Kasumi-1 (cell line): Measurements from ENCODE around the gene TTR.
A peak's percentile ranks its signal among the peaks of the same experiment; 100 is the strongest.

Experiments used
- DNase-seq, 2 experiments: peaks; one replicate each; lab custom pipeline; 2025; lab: John Stamatoyannopoulos, UW

Gene TTR

GRCh38 chr18:31579375-31579774 is 12.3 kb upstream of the TTR start:
- DNase-seq, result no peak

- peak; percentile 65 to 70 for DNase-seq
These were observed 10.0 kb upstream of the TTR start for GRCh38 chr18:31581498-31582197.

- DNase-seq, result no peak
These were observed 8.4 kb upstream of the TTR start for GRCh38 chr18:31583185-31583854.

GRCh38 chr18:31585991-31586390 is 5.7 kb upstream of the TTR start:
- no peak for DNase-seq

GRCh38 chr18:31586616-31587015 is 5.1 kb upstream of the TTR start:
- no peak for DNase-seq

- no peak for DNase-seq
These were observed 4.1 kb upstream of the TTR start for GRCh38 chr18:31587529-31587928.

GRCh38 chr18:31590570-31590969 is 1.1 kb upstream of the TTR start:
- DNase-seq, result no peak

- DNase-seq, result no peak
These were observed 564 bp upstream of the TTR start for GRCh38 chr18:31591113-31591512.

- DNase-seq, result no peak
These were observed 955 bp downstream of the TTR start for GRCh38 chr18:31592506-31593157.

GRCh38 chr18:31595121-31595771 is 3.6 kb downstream of the TTR start:
- DNase-seq, result no peak

GRCh38 chr18:31596081-31596872 is 4.6 kb downstream of the TTR start:
- no peak for DNase-seq

- DNase-seq, result no peak
These were observed 6.5 kb downstream of the TTR start for GRCh38 chr18:31598021-31598805.

- no peak for DNase-seq
These were observed 11.6 kb downstream of the TTR start for GRCh38 chr18:31603315-31603714.

- DNase-seq, result no peak
These were observed 14.6 kb downstream of the TTR start for GRCh38 chr18:31606265-31606664.

GRCh38 chr18:31607384-31607783 is 15.7 kb downstream of the TTR start:
- DNase-seq, result no peak

GRCh38 chr18:31609886-31610285 is 18.2 kb downstream of the TTR start:
- DNase-seq, result no peak

GRCh38 chr18:31610286-31611205 is 18.9 kb downstream of the TTR start:
- peak in 1 of 2 experiments; percentile 10 for DNase-seq

GRCh38 chr18:31611511-31611910 is 19.8 kb downstream of the TTR start:
- no peak for DNase-seq

- DNase-seq, result no peak
These were observed 20.4 kb downstream of the TTR start for GRCh38 chr18:31612124-31612523.

GRCh38 chr18:31614044-31614443 is 22.4 kb downstream of the TTR start:
- DNase-seq, result no peak
